Stimulated activated CD4-positive, alpha-beta T cell treated with anti-CD3 and anti-CD28 coated beads, Interleukin-4, amount 100 ng/mL, for 48 hours (primary cell): ENCODE results near the gene CYB5R4.
"Not testable (repeated sequence)": the region's sequence is repeated elsewhere in the genome, so short reads cannot be mapped to it uniquely, and the experiment has no call there.

ENCODE experiments used
- DNase-seq, 2 donors: peaks; one replicate each; pipeline ENCODE4 v3.0.0-alpha.2; 2020; ENCODE audit warnings: low read depth in 2 of 2

Gene CYB5R4

DNA sequence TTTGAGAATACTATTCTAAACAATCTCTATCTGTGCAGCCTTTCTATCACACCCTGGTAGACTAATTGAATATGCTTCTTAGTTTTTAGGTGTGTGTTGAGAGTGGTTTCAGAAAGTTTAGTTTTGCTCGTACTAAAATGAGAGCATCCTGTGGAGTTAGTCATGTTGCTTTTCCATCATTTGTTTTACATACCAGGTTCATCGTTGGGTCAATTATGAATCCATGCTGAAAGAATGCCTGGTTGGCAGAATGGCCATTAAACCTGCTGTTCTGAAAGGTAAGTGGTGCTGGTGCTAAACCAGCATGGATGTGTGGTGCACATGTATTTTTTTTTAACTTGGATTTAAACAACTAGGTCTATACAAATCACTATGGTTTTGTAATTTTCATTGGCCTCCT lies 49.3 kb downstream of the CYB5R4 start:
- no peak for DNase-seq

DNA sequence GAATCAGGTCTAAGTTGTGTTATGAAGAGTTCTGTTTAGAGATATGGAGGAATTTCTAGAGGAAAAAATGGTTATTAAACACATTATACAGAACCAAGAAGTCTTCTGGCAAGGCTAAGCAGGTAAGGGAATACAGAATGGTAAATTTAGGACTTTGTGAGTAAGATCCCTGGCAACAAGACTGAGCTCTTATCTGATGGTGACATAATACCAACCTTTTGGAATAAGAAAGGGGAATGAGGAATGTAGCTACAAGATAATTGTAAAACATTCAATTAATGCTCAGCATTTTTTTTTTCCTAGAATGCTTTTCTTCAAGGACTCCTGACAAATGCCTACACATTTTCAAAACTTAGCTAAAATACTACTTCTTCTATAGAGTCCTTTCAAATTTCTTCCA lies 51.8 kb downstream of the CYB5R4 start:
- no peak for DNase-seq

DNA sequence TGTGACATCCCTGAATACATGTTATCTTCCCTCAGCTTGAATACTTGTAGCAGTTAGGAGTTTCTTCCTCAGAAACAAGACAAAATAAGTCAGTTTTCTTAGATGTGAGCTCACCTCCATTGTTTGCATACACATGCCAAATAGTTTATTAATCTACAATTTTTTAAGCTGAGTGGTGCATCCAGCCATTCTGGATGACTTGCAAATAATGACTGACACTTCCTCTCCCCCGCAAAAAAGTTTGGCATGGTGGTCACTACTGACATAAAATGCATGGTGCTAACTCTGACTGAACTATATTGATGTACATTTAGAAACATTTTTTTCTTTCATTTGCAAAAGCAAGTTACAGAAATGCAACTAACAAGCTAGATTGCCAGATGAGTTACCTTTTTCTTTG lies 55.5 kb downstream of the CYB5R4 start:
- no peak for DNase-seq

DNA sequence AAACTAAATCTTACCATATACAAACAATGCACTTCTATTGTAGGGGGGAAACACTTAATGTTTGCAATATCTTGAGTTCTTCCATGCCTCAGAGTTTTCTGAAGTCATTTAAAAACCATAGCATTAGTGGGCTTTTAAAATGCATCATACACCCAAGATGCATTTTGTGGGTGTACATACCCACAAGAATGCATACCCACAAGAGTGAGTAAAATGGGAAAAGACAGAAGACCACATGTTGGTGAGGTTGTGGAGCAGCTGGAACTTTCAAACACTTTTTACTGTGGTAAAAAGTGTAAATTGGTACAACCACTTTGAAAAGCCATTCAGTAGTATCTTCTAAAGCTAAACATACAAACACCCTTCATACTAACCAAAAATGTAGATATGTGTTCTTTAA lies 57.5 kb downstream of the CYB5R4 start:
- no peak for DNase-seq

DNA sequence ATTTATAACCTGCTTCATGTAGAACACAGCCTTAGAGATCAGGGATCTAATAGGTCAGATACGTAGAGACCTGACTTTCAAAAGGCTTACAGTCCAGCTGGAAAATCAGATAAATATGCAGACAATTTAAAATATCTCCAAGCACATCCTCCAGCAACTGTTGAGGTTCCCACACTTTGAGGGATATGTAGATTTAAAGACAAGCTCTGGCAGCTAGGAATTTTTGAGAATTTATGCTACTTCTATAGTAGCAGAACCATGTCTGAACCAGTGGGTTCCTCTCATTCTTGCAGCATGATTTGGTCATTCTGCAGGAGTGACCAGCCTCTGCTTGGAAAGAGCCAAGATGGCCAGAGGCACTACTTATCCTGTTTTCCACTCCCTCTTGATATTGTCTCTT lies 60.5 kb downstream of the CYB5R4 start:
- no peak for DNase-seq

DNA sequence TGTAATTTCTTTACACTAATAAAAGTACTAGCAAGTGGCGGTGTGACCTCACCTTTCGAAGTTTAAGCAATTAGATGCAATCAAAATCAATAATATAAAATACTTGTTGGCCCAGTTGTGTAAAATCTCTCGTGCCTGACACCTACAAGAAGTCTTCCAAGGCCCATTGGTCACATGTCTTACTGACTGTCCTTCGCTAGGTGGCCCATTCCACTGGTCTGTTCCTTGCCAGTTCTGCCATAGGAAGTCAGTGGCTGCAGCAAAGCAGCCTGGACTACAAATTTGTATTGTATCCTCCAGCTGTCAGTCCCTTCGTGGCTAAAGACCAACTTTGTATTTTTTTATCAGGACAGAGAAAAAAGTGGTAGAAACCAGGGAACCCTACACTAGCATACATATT lies 61.8 kb downstream of the CYB5R4 start:
- DNase-seq = no peak

DNA sequence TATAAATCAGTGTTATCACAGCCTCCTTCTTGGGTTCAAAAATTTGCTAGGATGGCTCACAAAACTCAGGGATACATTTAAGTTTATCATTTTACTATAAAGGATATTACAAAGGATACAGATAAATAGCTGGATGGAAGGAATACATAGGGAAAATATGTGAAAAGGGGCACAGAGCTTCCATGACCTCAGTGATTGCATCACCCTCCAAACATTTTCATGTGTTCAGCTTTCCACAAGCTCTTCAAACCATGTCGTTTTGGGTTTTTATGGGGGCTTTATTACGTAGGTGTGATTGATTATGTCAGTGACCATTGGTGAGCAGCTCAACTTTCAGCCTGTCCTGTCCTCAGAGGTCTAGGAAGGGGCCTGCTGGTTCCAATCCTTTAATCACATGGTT lies 68.0 kb downstream of the CYB5R4 start:
- no peak for DNase-seq

DNA sequence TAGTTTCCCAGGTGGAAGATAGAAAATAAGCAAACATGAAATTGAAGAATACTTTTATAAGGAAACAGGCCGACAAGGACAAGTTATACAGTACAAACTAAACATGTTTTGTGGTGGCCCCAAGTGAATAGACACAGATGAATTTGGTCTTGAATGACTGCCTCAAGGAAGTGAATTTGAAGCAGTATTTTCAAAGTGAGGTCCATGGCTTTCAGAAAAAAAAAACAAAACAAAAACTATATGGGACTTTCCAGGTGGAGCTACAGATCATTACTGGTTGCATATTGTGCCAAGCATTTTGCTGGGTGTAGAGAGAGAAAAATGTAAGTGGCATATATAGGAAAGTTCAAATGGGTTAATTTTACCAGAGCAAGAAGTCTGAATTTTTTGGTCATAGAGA lies 68.8 kb downstream of the CYB5R4 start:
- DNase-seq = no peak

DNA sequence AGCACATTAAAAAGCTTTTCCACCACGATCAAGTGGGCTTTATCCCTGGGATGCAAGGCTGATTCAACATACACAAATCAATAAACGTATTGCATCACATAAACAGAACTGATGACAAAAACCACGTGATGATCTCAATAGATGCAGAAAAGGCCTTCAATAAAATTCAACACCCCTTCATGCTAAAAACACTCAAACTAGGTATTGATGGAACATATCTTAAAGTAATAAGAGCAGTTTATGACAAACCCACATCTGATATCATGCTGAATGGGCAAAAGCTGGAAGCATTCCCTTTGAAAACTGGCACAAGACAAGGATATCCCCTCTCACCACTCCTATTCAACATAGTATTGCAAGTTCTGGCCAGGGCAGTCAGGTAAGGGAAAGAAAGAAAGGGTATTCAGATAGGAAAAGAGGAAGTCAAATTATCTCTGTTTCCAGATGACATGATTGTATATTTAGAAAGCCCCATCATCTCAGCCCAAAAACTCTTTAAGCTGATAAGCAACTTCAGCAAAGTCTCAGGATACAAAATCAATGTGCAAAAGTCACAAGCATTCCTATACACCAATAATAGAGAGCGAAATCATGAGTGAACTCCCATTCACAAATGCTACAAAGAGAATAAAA lies 86.8 kb downstream of the CYB5R4 start:
- not testable (repeated sequence) for DNase-seq

DNA sequence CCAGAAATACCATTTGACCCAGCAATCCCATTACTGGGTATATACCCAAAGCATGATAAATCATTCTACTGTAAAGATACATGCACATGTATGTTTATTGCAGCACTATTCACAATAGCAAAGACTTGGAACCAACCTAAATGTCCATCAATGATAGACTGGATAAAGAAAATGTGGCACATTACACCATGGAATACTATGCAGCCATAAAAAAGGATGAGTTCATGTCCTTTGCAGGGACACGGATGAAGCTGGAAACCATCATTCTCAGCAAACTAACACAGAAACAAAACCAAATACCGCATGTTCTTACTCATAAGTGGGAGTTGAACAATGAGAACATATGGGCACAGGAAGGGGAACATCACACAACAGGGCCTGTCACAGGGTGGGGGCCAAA lies 88.5 kb downstream of the CYB5R4 start:
- not testable (repeated sequence) for DNase-seq

DNA sequence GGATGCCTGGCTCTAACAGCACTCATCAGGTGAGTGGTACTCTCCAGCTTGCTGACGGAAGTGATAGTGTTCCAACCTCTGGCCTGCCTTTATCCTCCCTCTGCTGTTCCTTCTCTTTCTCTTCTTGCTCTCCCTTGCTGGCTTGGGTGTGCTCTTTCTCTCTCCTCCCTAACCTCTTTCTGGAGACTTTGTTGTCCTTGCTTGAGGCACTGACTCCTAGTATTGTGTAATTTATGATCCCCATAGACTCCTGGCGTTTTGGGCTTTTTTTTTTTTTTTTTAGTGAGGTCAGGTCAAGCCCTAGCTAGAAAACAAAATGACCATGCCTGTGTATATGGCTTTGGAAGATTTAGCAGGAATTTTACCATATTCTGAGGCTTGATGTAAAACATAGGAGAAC lies 89.4 kb downstream of the CYB5R4 start:
- DNase-seq = no peak

DNA sequence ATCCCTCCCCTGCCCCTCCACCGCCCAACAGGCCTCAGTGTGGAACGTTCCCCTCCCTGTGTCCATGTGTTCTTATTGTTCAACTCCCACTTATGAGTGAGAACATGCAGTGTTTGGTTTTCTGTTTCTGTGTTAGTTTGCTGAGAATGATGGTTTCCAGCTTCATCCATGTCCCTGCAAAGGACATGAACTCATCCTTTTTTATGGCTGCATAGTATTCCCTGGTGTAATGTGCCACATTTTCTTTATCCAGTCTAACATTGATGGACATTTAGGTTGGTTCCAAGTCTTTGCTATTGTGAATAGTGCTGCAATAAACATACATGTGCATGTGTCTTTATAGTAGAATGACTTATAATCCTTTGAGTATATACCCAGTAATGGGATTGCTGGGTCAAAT lies 91.9 kb downstream of the CYB5R4 start:
- not testable (repeated sequence) for DNase-seq

DNA sequence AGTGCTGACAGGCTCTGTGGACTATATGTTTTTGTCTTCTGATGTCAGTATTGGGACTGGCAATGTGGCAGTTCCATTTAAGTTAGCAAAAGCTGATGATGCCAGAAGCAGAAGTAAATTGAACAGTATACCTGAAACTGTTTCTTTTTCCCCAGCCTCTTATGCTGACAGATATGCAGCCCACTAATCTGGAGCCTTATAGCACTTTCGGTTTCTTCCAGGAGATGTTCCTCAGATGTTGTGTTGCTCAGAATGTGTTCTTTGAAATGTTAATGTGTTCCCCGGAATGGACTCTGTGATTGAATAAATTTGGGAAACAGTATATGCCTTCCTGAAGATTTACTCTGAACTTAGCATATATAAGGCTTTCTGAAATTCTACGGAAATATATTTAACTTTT lies 93.3 kb downstream of the CYB5R4 start:
- DNase-seq = no peak

DNA sequence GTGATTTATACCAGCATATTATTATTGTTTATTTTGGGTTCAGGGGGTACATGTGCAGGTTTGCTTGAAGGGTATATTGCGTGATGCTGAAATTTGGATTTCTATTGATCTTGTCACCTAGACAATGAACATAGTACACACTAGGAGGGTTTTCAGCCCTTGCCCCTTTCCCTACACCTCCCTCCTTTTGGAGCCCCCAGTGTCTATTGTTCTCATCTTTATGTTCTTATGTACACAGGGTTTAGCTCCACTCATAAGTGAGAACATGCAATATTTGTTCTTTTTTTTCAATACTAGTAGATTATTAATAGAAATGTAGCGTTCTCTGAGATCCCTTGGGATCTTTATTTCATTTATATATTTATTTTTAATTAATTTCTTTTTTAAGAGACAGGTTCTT lies 94.9 kb downstream of the CYB5R4 start:
- no peak for DNase-seq

DNA sequence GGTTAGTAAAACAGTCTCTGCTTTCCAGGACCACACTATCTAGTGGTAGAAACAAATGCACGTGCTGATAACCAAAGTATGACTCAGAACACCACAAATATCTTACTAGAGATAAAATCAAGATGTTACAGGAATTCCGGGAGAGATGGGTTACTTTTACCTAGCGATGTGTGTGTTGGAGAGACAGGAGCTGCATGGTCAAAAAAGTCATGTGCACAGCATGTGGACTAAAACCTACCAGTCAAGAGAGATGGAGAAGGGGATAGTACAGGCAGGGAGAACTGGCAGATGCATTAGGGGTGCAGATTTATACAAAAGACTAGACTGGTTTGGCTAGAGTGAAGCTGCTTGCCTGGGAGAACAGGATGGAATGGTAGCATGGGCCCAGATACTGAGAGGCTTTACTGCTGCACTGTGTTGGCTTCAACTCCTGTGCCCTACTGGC lies 98.8 kb downstream of the CYB5R4 start:
- DNase-seq = no peak

DNA sequence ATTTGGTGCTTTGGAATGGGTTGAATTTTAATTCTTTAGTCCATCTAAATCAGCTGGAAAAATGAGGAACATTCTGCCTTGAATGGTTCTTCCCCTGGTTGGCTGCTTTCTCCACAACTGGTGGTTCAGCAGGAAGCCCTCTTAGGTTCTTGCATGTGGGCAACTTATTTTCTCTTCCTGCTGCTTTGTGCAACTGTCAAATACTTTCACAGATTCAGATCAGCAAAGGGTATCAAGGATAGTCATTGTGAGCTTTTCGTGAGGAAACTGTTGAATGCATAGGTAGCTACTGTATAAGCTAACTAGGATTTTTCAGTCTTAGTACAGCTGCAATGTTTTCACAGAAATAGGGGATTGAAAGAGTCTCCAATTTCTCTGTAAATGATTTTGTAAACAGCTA lies 101.2 kb downstream of the CYB5R4 start:
- DNase-seq = no peak

DNA sequence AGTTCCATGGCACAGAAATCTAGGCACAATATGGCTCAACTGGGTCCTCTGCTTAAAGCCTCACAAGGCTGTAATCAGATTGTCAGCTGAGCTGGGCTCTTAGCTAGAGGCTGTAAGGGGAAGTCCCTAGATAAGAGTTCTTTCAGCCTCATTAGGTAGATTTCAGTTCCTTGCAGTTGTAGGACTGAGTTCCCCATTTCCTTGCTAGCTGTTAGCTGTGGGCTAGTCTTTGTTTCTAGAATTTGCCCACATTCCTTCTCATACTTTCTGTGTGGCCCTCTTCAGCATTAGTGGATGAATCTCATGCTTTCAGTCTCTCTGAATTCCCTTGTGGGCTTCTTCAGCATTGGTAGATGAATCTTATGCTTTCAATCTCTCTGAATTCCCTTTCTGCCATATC lies 103.1 kb downstream of the CYB5R4 start:
- DNase-seq = no peak

DNA sequence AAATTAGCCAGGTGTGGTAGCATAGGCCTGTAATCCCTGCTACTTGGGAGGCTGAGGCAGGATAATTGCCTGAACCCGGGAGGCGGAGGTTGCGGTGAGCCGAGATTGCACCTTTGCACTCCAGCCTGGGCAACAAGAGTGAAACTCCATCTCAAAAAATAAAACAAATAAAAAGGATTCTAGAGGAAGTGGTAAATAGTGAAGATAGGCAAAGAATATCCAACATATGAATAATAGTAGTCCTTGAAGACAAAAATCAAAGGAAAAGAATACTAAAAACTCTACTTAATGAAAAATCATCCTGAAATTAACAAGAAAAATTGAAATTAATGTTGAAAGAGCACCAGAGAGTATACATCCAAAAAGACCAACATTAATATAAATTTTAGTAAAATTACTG lies 107.0 kb downstream of the CYB5R4 start:
- no peak for DNase-seq

DNA sequence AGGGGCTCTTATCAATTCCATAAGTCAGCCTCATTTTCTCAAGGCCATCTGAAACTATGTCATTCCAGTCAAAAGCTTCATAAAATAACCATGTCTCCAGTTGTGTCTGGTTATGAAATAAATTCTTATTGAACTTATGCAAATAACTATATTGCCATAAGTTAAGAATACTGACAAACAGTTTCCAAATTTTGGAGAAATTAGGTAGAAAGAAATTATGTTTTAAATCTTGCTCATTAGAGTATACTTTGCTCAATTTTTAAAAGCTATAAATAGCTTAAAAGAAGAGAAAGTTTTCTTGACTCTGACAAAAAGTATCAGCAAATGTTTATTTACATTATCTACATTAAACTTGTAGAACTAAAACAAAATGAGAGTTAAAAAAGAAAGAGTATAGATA lies 111.1 kb downstream of the CYB5R4 start:
- no peak for DNase-seq

DNA sequence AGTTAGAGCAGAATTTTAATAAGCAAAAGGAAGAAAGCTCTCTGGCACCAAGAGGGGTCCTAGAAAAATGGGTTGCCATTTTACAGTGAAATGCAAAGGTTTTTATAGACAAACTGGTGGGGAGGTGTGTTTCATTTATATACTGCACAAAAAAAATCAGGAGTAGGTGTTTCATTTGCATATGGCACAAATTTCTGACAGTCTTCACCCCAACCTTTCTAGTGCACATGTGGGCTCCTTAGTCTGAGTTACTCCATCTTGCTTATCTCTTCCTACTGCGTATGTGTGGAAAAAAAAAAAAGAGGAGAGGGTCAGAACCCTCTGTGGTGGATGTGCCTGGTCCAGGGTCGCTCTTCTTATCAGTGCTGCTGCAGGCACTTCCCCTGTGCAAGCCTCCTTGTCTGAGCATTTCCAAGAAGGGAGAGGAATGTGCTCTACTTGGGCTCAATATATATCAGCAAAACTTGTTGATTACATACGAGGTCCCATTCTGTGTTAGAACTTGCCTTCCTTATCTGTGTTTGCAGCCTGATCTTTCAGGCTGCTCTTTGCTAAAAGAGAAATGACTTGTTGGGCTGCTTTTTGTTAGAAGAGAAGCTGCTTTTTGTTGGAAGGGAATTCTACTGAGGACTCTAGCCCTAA lies 115.0 kb downstream of the CYB5R4 start:
- no peak for DNase-seq

DNA sequence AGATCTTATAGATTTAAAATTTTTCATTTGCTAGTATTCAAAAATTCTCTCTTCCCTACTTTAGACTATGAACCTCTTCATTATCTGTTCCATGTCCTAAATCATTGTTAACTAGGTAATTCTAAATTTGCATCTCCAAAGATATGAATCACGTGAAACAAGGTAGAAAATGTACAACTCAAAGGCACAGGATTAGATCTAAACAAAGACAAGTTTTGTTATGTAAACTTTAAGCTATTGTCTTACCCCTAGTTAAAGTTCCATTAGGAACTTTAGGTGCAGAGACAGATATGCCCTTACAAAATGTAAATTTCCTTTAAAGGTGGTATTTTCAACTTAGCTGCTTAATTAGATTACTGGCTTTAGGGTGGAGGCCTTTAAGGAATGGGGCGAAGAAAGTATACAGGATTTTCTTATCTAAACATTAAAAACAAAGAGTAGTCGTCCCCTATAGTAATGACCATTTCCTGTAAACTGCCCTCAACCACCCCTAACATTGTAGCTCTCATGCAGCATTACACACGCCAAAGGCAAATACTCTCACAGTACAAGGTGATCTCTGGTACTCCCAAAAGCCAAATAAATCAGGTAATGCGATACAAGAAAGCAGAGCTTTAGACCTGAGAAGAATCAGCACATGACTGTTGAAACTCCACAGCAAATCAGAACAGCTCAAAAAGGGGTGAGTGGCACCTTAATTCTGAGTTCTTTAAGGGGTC lies 116.7 kb downstream of the CYB5R4 start:
- no peak for DNase-seq

DNA sequence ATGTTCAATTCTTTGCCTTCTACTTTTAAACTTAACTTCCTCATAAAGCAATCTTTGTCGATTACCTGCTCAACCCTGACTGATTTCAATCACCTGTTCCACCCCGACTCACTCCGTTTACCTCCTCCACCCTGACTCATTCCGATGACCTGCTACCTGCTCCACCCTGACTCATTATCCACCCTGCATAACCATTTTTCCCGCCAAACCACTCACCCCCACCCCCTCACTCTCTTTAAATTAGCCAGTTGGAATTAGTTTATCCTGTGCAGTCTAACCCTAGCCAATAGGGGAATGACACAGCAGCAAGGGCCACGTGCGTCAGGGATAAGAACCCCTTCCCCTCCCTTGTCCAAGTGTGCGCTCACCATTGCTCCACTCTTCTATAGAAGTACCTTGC lies 117.4 kb downstream of the CYB5R4 start:
- no peak for DNase-seq

DNA sequence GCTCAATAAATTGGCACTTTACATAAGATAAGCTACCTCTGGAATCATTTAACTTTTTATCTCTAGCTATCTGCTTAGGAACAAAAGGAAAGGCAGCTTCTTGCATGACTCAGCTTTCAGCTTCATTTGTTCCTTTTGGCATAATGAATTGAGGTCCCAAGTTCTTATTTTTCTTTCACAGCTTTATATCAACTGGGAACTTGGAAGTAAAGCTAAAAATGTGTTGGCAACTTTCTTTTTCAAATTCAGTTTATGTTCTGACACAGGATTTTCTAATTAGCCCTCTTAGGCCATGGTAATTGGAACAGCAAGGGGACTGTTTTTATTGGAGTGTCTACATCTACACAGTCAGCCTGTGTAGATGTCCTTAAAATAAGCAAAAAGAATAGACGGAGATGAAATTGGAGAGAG lies 118.8 kb downstream of the CYB5R4 start:
- DNase-seq = no peak
